Hematopoietic multipotent progenitor cell treated with erythropoietin and hydrocortisone succinate and interleukin-3 and kit ligand, for 6 days (in vitro differentiated cells): ENCODE data around the gene BLID.

Source experiments
- DNase-seq: peaks from one replicate; pipeline ENCODE4 v3.0.0-alpha.2; 2015

The BLID gene

DNA sequence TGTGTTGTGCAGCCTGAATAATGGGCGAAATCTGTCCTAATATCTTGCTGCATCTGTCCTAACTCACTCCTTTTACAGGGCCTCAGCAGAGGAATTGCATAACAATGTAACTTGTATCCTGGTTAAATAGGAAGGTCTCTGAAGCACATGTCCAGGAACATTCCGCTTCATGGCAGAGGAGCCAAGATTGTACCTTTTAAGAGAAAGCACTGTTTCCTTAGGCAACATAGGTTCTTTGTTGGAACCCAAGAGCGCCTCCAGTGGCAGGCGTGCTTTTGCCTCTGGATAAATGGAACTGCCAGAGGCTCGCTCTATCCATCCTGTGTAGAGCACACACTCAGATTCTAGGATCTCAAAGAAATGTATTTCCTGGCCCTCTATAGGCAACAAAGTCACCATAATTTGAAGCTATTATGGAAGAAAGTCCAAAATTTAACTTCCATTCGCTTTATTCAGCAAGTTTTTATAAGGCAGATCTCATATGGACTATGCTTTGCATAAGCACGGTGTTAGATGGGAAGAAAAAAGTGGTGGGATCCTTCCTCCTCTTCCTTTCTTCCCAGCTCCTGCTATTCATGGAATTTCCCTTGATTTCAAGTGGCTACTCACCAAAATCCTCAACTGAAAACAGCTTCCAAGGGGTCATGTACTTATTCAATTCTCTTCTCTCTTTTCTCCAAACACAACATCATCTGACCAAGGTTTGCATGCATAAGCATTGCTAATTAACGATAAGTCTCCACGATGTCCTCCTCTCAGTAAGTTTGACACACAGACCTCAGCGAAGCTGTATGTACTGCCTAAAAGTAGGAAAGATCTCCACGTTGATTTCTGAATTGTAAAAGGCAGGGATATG, at the start of gene BLID:
Gene BLID (minus strand): TSS at position 692 of the 856 bp plus-strand sequence. CDS start 293 bp downstream, at position 399.
- peak; percentile 22 for DNase-seq

GRCh38 chr11:122163053-122163819, 47.2 kb upstream of the BLID start:
- DNase-seq = no peak

GRCh38 chr11:122162095-122162494, 46.1 kb upstream of the BLID start:
- no peak for DNase-seq

DNA sequence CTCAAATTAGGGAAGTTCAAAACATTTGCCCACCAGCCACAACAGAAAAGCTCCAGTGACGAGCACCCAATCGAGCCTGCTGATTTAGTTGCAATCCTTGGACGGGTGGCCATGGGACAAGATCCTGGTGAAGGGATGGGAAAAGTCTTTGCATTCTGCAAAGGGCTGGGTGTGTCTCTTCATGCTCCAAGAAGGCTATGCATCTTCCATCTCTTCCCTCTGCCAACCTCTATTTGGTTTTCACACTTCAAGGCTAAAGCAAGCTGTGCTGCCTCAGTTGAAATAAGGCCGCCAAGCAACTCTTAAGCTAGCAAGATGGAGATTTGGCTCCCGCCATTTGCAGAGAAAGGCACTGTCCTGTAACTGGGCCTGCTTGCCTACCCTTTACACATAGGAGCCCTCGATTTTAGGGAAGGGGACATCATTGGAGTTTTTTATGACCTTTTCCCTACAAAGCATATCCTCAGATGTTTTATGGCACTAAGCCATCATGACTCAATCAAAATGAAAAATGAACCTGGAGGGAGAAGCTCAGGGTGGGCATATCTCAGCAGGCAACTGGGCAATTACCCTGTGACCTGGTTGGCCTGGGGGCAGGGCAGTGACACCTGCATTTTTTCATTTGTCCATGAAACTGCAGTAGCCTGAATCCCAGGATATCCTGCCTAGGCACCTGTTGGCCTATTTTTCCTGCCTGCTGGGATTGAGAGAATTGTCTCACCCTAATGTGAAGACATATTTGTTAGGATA, 45.0 kb upstream of the BLID start:
- DNase-seq = no peak

DNA sequence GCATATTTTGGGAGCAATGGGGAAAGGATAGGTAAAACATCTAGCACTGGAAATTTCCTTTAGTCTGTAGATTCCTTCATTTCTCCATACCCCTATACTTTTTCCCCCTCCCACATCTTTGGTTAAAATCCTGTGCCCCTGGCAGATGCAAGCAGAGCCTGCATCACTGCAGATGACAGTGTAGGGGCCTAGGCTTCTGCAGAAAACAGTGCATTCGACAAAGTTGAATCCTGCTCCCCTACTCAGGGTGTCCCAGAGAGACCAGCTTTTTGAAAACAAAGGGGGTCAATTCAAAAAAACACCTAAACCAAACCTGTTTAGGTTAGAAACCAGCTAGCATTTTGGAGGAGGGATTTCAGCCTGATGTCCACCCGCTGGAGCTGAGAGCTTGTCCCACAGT, 43.8 kb upstream of the BLID start:
- no peak for DNase-seq

- DNase-seq = no peak
These were observed 43.2 kb upstream of the BLID start for GRCh38 chr11:122159173-122159721.

GRCh38 chr11:122158171-122158570, 42.2 kb upstream of the BLID start:
- DNase-seq = no peak

- DNase-seq = peak; percentile 12
These were observed 41.7 kb upstream of the BLID start for GRCh38 chr11:122157653-122158161.

- no peak for DNase-seq
These were observed 40.9 kb upstream of the BLID start for GRCh38 chr11:122156940-122157382.

- no peak for DNase-seq
These were observed 39.9 kb upstream of the BLID start for GRCh38 chr11:122155765-122156527.

GRCh38 chr11:122154994-122155393, 39.0 kb upstream of the BLID start:
- DNase-seq = no peak

GRCh38 chr11:122154227-122154626, 38.2 kb upstream of the BLID start:
- no peak for DNase-seq

- no peak for DNase-seq
These were observed 37.7 kb upstream of the BLID start for GRCh38 chr11:122153746-122154145.

DNA sequence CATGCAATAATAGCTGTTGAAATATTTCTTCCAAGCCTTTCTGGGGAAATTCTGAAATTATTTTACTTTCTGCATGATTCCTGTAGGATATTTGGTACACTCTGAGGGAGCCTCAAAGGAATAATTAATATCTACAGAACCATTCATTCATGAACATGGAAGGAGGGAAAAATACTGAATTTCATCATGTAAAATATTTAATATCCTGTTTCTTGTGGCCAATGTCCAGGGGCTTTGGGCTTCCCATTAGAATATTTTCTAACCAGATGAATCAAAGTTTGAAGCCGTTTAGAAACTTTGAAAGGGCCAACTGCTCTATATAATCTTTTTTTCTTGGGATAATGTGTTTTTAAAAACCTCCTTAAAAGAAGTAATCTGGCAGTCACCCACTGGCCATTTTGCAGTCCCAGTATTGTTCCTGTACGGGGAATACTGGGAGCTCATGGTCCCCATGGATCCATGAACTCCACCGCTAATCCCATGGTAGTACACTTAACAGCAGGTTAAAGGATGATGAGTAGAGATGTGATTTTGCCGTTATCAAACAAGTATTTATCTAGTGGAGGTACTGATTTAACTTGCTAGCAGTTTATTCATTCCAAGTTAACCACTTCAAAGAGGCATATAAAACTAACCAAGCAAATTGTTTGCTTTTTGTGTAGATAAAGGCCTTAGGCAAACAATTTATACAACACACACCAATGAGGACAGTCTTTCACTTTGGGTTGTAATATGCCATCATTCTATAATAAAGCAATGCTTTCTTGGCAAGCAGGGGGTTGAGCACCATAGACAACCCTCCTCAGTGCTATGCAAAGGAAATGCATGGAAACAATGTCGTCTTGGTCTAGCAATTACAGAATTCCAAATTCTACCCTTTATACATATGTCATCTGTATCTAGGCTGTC, 34.5 kb upstream of the BLID start:
- no peak for DNase-seq

- no peak for DNase-seq
These were observed 33.2 kb upstream of the BLID start for GRCh38 chr11:122149202-122149601.

- DNase-seq = no peak
These were observed 30.5 kb upstream of the BLID start for GRCh38 chr11:122146475-122146874.

DNA sequence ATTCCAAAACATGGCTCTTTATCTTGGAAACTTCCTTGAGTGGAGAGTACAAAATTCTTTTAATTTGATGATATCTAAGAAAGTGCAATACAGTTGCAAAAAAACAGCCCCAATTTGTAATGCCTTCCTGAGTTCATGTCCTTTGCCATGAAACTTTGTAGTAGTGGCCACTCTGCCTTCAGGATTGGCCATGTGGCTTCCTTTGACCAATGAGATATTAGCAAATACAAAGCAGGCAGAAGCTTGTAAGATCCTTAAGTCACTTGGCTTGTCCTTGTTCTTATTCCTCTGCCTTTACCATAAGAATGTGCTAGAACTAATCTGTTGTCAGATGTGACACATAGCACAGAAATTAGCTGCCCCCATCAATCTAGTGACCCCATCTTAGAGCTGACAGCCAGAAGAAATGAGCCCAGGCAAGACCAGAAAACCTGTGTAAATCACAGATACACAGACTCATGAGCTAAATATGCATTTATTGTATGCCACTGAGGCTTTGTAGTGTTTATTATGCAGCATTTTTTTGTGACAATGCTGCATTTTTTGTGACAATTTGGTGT, 29.8 kb upstream of the BLID start:
- no peak for DNase-seq

DNA sequence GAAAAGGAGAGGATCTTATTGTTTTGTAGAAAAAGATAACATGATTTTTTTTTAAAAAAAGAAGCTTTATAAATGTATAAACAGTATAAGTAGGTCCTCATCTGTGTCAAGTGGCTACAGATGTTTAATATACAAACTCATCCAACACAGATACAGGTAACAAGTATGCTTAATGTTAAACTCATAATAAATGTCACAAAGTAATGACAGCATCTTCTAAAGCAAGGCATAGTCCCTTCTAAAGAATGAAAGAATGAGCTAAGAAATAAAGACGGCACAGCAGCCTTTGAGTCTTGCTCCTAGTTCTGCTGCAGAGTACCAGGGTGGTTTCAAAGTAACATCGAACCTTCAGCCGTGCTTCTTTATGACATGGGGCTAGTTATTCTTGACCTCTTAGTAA, 28.7 kb upstream of the BLID start:
- DNase-seq = no peak

- no peak for DNase-seq
These were observed 25.7 kb upstream of the BLID start for GRCh38 chr11:122141725-122142124.

DNA sequence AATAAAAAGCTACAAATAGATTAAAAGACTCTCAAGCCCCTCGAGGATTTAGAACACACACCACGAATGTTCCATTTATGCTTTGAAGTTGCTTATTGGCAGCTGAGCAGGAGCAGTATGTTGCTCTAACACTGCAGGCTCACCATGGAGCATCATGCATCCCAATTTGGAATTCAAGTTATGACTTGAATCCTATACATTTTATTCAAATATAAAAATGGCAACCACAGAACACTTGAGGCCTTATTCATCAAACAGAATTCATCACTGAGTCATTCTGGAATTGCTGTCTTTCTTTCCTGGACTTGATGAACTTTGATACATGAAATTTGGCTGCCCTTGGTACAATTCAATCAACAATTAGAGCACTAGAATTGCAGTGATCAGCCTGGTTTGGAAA, 24.5 kb upstream of the BLID start:
- DNase-seq = no peak

- DNase-seq = no peak
These were observed 23.5 kb upstream of the BLID start for GRCh38 chr11:122139595-122139866.
